H9 (cell line): ENCODE results near the gene CDH13. TPM values are rescaled to one million over a fixed set of nuclear protein-coding genes. Genes with fewer than 3 reads are reported as not detected.

ENCODE experiments used
- DNase-seq: peaks from one replicate; pipeline ENCODE4 v3.0.0-alpha.2; 2017
- H2AFZ ChIP-seq: one replicate; pipeline ENCODE4 v1.6.1; 2013; ENCODE audit warnings: mild to moderate bottlenecking, low read length, control low read depth, moderate library complexity
- H2AK5ac ChIP-seq: 2 replicates; pipeline ENCODE4 v1.6.1; 2013; ENCODE audit warnings: low read length, control low read depth, mixed read lengths; ENCODE audit not compliant: insufficient read length
- H2BK120ac ChIP-seq: one replicate; pipeline ENCODE4 v1.6.1; 2013; ENCODE audit warnings: low read depth, mild to moderate bottlenecking, low read length, control low read depth, inconsistent platforms; ENCODE audit not compliant: poor library complexity, severe bottlenecking
- H2BK12ac ChIP-seq: 2 replicates; pipeline ENCODE4 v1.6.1; 2013; ENCODE audit warnings: low read length, control low read depth, mixed read lengths, low read depth; ENCODE audit not compliant: insufficient read length
- H2BK15ac ChIP-seq: 2 replicates; pipeline ENCODE4 v1.6.1; 2013; ENCODE audit warnings: low read depth, low read length, control low read depth
- H2BK20ac ChIP-seq: one replicate; pipeline ENCODE4 v1.6.1; 2013; ENCODE audit warnings: low read depth, mild to moderate bottlenecking, low read length, control low read depth, inconsistent platforms; ENCODE audit not compliant: poor library complexity, severe bottlenecking
- H2BK5ac ChIP-seq: 2 replicates; pipeline ENCODE4 v1.6.1; 2013; ENCODE audit warnings: low read length, control low read depth, mixed read lengths; ENCODE audit not compliant: insufficient read length
- H3K14ac ChIP-seq: 2 replicates; pipeline ENCODE4 v1.6.1; 2013; ENCODE audit warnings: low read length, control low read depth; ENCODE audit not compliant: insufficient read depth
- H3K18ac ChIP-seq: 2 replicates; pipeline ENCODE4 v1.6.1; 2013; ENCODE audit warnings: low read depth, mild to moderate bottlenecking, mixed read lengths, low read length, control low read depth; ENCODE audit not compliant: insufficient read length
- H3K23ac ChIP-seq: 2 replicates; pipeline ENCODE4 v1.6.1; 2013; ENCODE audit warnings: low read length, control low read depth, mixed read lengths, low read depth; ENCODE audit not compliant: insufficient read length
- H3K23me2 ChIP-seq: 2 replicates; pipeline ENCODE4 v1.6.1; 2013; ENCODE audit warnings: low read depth, mild to moderate bottlenecking, mixed read lengths, low read length, control low read depth; ENCODE audit not compliant: insufficient read length, poor library complexity, severe bottlenecking
- H3K27ac ChIP-seq: 2 replicates; pipeline ENCODE4 v1.5.1; 2013; ENCODE audit warnings: low read length, control low read depth, mixed read lengths, low read depth; ENCODE audit not compliant: insufficient read length
- H3K27me3 ChIP-seq: 2 replicates; pipeline ENCODE4 v1.6.1; 2013; ENCODE audit warnings: low read length, control low read depth, inconsistent platforms; ENCODE audit not compliant: insufficient read depth
- H3K4ac ChIP-seq: 2 replicates; pipeline ENCODE4 v1.6.1; 2013; ENCODE audit warnings: low read depth, mild to moderate bottlenecking, control low read depth, inconsistent platforms, low read length, moderate library complexity
- H3K4me1 ChIP-seq: 2 replicates; pipeline ENCODE4 v1.6.1; 2013; ENCODE audit warnings: low read length, control low read depth, inconsistent platforms; ENCODE audit not compliant: insufficient read depth
- H3K4me2 ChIP-seq: 2 replicates; pipeline ENCODE4 v1.6.1; 2013; ENCODE audit warnings: low read length, control low read depth, mixed read lengths; ENCODE audit not compliant: insufficient read length, insufficient read depth
- H3K56ac ChIP-seq: 2 replicates; pipeline ENCODE4 v1.6.1; 2013; ENCODE audit warnings: low read depth, mild to moderate bottlenecking, mixed read lengths, low read length, control low read depth; ENCODE audit not compliant: insufficient read length
- H3K79me1 ChIP-seq: 2 replicates; pipeline ENCODE4 v1.6.1; 2013; ENCODE audit warnings: low read depth, mild to moderate bottlenecking, moderate library complexity, low read length, control low read depth, inconsistent platforms; ENCODE audit not compliant: insufficient read depth, poor library complexity, severe bottlenecking
- H3K79me2 ChIP-seq: 2 replicates; pipeline ENCODE4 v1.6.1; 2013; ENCODE audit warnings: low read length, control low read depth, inconsistent platforms; ENCODE audit not compliant: insufficient read depth
- H3K9ac ChIP-seq: 2 replicates; pipeline ENCODE4 v1.6.1; 2013; ENCODE audit warnings: low read length, control low read depth, mixed read lengths; ENCODE audit not compliant: insufficient read length; ENCODE audit errors: extremely low read depth
- H3K9me3 ChIP-seq: one replicate; pipeline ENCODE4 v1.6.1; 2013; ENCODE audit warnings: low read depth, low read length, inconsistent platforms; ENCODE audit not compliant: control insufficient read depth
- H3T11ph ChIP-seq: one replicate; pipeline ENCODE4 v1.6.1; 2013; ENCODE audit warnings: mild to moderate bottlenecking, low read length, control low read depth, inconsistent platforms
- H4K20me1 ChIP-seq: one replicate; pipeline ENCODE4 v1.6.1; 2013; ENCODE audit not compliant: control insufficient read depth, insufficient read length, insufficient read depth
- H4K5ac ChIP-seq: 2 replicates; pipeline ENCODE4 v1.6.1; 2013; ENCODE audit warnings: low read depth, mild to moderate bottlenecking, mixed read lengths, low read length, control low read depth; ENCODE audit not compliant: insufficient read length
- H4K8ac ChIP-seq: replicated peaks from 2 replicates; pipeline ENCODE4 v1.6.1; 2013; ENCODE audit warnings: low read length, control low read depth, mixed read lengths, low read depth; ENCODE audit not compliant: insufficient read length
- H4K91ac ChIP-seq: 2 replicates; pipeline ENCODE4 v1.6.1; 2013; ENCODE audit warnings: low read depth, mild to moderate bottlenecking, moderate library complexity, mixed read lengths, low read length, control low read depth; ENCODE audit not compliant: insufficient read length
- H3K27ac Mint-ChIP-seq, 3 experiments: 2 replicates in 2 of 3; 3 replicates in 1 of 3; pipeline ENCODE4 v1.8.0; 2020 to 2021; ENCODE audit warnings: mixed read lengths in 3 of 3, mild to moderate bottlenecking in 1 of 3, moderate library complexity in 1 of 3
- H3K27me3 Mint-ChIP-seq: 2 replicates; pipeline ENCODE4 v1.8.0; 2021; ENCODE audit warnings: low read depth, mild to moderate bottlenecking, moderate library complexity, mixed read lengths
- H3K36me3 Mint-ChIP-seq, 3 experiments: 2 replicates in 2 of 3; 3 replicates in 1 of 3; pipeline ENCODE4 v1.8.0; 2020 to 2021; ENCODE audit warnings: low read depth in 3 of 3, mixed read lengths in 3 of 3; ENCODE audit not compliant: insufficient read depth in 1 of 3
- H3K4me1 Mint-ChIP-seq, 2 experiments: 2 replicates each; pipeline ENCODE4 v1.8.0; 2020; ENCODE audit warnings: mixed read lengths in 2 of 2
- H3K4me3 Mint-ChIP-seq, 2 experiments: 2 replicates in 1 of 2; 3 replicates in 1 of 2; pipeline ENCODE4 v1.8.0; 2020 to 2021; ENCODE audit warnings: mild to moderate bottlenecking in 2 of 2, mixed read lengths in 2 of 2, moderate library complexity in 1 of 2
- H3K9me3 Mint-ChIP-seq, 2 experiments: 2 replicates in 1 of 2; 3 replicates in 1 of 2; pipeline ENCODE4 v1.8.0; 2020; ENCODE audit warnings: mild to moderate bottlenecking in 2 of 2, mixed read lengths in 2 of 2, moderate library complexity in 1 of 2
- CTCF ChIP-seq: fragments of 200-600 bp; sonication (generic); conservative IDR thresholded peaks from 3 replicates; pipeline ENCODE4 v1.8.0; 2021; ENCODE audit warnings: antibody characterized with exemption, mild to moderate bottlenecking
- WGBS: extraction: QIAGEN DNeasy Blood & Tissue Kit; methylation state at CpG from one replicate; pipeline ENCODE4 v1.1.7; 2013; ENCODE audit warnings: missing lambda C conversion rate, low lambda C conversion rate, mixed read lengths; ENCODE audit not compliant: insufficient read length; ENCODE audit errors: extremely low coverage; 5-methylcytosine and 5-hydroxymethylcytosine counted together
- total RNA-seq: library from RNA; stranded (reverse); gene quantifications from 2 replicates; pipeline ENCODE4 v1.2.1, GENCODE V29; 2021

Gene CDH13
- total RNA-seq, 1 experiment from 2014 or later = 1.5 TPM

- H3K4me1 ChIP-seq = peaks cover 3% of the 10 kb centered on the region; the same call in 1 of the 2 replicates
- H3K27me3 ChIP-seq = no peaks in the 10 kb centered on the region
- no peaks in the 10 kb centered on the region for H3K27me3 Mint-ChIP-seq
- no peaks in the 10 kb centered on the region for H3K79me1 ChIP-seq
- no peak overlapping the region for H3K4ac ChIP-seq
- H4K91ac ChIP-seq = no peak overlapping the region
- H2AK5ac ChIP-seq = no peak overlapping the region
- H3T11ph ChIP-seq = no peak overlapping the region
- TF ChIP-seq CTCF = no peak
- H3K79me2 ChIP-seq = no peaks in the 10 kb centered on the region
- H2BK20ac ChIP-seq = no peak overlapping the region
- H3K23ac ChIP-seq = no peak overlapping the region
- no peak overlapping the region for H4K8ac ChIP-seq
- no peaks in the 10 kb centered on the region for H3K9me3 Mint-ChIP-seq
- H3K14ac ChIP-seq = no peak overlapping the region
- H3K27ac Mint-ChIP-seq = no peak overlapping the region
- no peak overlapping the region for H3K4me3 Mint-ChIP-seq
- no peak overlapping the region for H3K4me2 ChIP-seq
- H3K4me1 Mint-ChIP-seq = peaks cover 9 to 11% of the 10 kb centered on the region in 2 experiments
- no peak overlapping the region for H2BK12ac ChIP-seq
- H3K23me2 ChIP-seq = peaks cover 3% of the 10 kb centered on the region
- no peak overlapping the region for H2AFZ ChIP-seq
- H3K56ac ChIP-seq = no peak overlapping the region
- DNase-seq = no peak
- H3K27ac ChIP-seq = no peak overlapping the region
- no peak overlapping the region for H2BK15ac ChIP-seq
- no CpG with 5 or more reads among the region's 8 CpGs for WGBS
- no peak overlapping the region for H2BK120ac ChIP-seq
- H3K9me3 ChIP-seq = no peaks in the 10 kb centered on the region
- H2BK5ac ChIP-seq = no peak overlapping the region
- no peak overlapping the region for H3K18ac ChIP-seq
- H4K20me1 ChIP-seq = no peaks in the 10 kb centered on the region
- no peaks in the 10 kb centered on the region; a peak in 1 of 7 replicates for H3K36me3 Mint-ChIP-seq
- H3K9ac ChIP-seq = no peak overlapping the region
- no peak overlapping the region for H4K5ac ChIP-seq
Measured at GRCh38 chr16:83819361-83819760, 1192.6 kb downstream of the CDH13 start.
